ENCODE data around the gene FXR2.

FXR2 gene

DNA sequence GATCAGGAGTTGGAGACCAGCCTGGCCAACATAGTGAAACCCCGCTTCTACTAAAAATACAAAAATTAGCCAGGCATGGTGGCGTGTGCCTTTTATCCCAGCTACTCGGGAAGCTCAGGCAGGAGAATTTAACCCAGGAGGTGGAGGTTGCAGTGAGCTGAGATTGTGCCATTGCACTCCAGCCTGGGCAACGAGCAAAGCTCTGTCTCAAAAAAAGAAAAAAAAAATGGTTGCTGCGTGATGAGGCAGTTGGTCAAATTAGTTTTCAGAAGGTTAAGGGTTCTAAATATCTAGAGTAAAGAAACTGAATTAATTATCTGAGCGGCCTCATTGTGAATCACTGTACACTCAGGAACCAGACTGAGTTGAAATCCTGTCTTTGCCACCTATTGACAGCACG is 38.7 kb downstream of the FXR2 start:
- ATAC-seq (replicated peaks), result no peak
- Mint-ChIP-seq H3K9me3 (peaks cover 1 to 3% of the 10 kb centered on the region in 2 donors), H3K4me1 (peaks cover 50 to 90% of the 10 kb centered on the region in 2 donors), H3K27ac (peak overlapping the region; percentile 100), H3K4me3 (peak overlapping the region; percentile 16 to 99), H3K36me3 (peaks cover 79 to 96% of the 10 kb centered on the region in 2 donors), H3K27me3 (peaks cover 5 to 7% of the 10 kb centered on the region in 2 donors)
- no peak for DNase-seq

- Mint-ChIP-seq H3K27me3 (peaks cover 5 to 7% of the 10 kb centered on the region in 2 donors), H3K4me1 (peaks cover 48 to 90% of the 10 kb centered on the region in 2 donors), H3K27ac (peak overlapping the region; percentile 100), H3K9me3 (peaks cover 1 to 3% of the 10 kb centered on the region in 2 donors), H3K36me3 (peaks cover 79 to 96% of the 10 kb centered on the region in 2 donors), H3K4me3 (peak overlapping the region; percentile 98 to 99)
- ATAC-seq (replicated peaks) (no peak), DNase-seq (no peak)
Observed at GRCh38 chr17:7575481-7575883, 39.2 kb downstream of the FXR2 start.

- ATAC-seq (replicated peaks) (no peak), DNase-seq (no peak)
- Mint-ChIP-seq H3K36me3 (peaks cover 79 to 96% of the 10 kb centered on the region in 2 donors), H3K4me3 (peak overlapping the region; percentile 98 to 99), H3K4me1 (peaks cover 38 to 89% of the 10 kb centered on the region in 2 donors), H3K27me3 (peaks cover 5 to 7% of the 10 kb centered on the region in 2 donors), H3K9me3 (peaks cover 1 to 3% of the 10 kb centered on the region in 2 donors), H3K27ac (peak overlapping the region; percentile 100)
Observed at GRCh38 chr17:7574176-7574953, 40.3 kb downstream of the FXR2 start.

DNA sequence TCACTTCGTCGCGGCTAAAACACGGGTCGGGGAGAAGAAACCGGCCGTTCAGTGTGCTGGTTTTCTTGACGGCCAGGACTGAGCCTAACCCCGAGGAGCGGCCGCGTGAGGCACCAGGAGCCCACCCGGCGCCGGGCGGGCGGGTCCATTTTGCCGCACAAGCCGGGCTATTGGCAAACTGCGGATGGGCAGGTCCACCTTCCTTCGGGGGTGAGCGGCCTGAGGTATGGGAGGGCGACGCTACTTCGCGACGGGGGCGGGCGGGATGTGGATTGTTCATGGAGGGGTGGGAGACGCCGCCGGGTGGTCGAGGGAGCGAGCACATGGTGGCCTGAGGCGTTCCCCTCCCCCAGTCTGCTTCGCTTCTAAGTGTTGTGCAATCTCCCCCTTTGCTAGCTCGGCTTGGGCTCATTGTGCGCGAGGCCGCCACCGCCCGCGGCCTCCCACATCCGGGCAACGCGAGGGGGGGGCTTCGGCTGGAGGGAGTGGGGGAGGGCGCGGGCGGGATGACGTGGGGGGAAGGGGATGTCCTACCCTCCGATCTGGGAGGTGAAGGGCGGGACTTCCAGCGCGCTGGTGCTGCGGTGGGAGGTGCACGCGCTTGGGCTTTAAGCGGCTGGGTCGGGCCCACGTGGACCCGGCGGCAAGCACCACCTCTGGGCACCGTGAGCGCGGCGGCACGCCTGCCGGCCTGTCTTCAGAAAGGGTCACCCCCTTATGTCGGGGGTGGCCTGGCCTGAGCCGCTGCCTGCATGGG is 41.2 kb downstream of the FXR2 start:
- peaks cover 5 to 7% of the 10 kb centered on the region in 2 donors for H3K27me3 Mint-ChIP-seq
- DNase-seq (peak; percentile 77), ATAC-seq (replicated peaks) (peak; percentile 40 to 50)
- H3K27ac Mint-ChIP-seq, result peak overlapping the region; percentile 100
- peak overlapping the region; percentile 98 to 99 for H3K4me3 Mint-ChIP-seq
- H3K4me1 Mint-ChIP-seq, result peaks cover 31 to 81% of the 10 kb centered on the region in 2 donors
- peaks cover 77 to 96% of the 10 kb centered on the region in 2 donors for H3K36me3 Mint-ChIP-seq
- H3K9me3 Mint-ChIP-seq, result peaks cover 1 to 3% of the 10 kb centered on the region in 2 donors

DNA sequence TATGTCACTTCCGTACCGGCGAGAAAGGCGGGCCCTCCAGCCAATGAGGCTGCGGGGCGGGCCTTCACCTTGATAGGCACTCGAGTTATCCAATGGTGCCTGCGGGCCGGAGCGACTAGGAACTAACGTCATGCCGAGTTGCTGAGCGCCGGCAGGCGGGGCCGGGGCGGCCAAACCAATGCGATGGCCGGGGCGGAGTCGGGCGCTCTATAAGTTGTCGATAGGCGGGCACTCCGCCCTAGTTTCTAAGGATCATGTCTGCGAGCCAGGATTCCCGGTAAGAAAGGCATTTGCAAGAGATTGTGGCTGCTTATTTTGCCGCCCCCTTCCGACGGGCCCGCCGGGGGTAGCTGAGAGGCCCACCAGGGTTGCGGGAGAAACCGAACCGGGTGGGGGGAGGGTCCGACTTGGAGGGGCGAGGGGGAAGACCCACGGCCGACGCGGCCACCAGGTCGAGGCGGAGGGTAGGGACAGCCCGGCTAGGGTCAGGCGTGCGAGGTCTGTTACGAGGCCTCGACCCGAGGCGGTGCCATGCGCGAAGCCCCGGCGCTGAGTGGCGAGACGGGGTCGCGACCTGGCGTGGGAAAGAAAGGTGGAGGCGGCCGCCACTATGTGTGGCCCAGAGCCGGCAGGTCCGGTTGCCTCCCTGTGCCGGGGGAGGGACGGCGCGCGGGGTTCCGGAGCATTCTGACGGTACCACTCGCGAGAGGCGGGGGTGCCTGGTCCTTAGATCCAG is 41.9 kb downstream of the FXR2 start:
- Mint-ChIP-seq H3K36me3 (peaks cover 73 to 89% of the 10 kb centered on the region in 2 donors), H3K4me3 (peak overlapping the region; percentile 98 to 99), H3K27me3 (peaks cover 5 to 7% of the 10 kb centered on the region in 2 donors), H3K27ac (peak overlapping the region; percentile 100), H3K4me1 (peaks cover 28 to 75% of the 10 kb centered on the region in 2 donors), H3K9me3 (peaks cover 1 to 3% of the 10 kb centered on the region in 2 donors)
- DNase-seq, result peak; percentile 100
- peak; percentile 89 to 93 for ATAC-seq (replicated peaks)

- H3K4me3 Mint-ChIP-seq, result peak overlapping the region; percentile 98 to 99
- ATAC-seq (replicated peaks), result no peak
- peaks cover 73 to 90% of the 10 kb centered on the region in 2 donors for H3K36me3 Mint-ChIP-seq
- DNase-seq, result no peak
- peaks cover 5 to 7% of the 10 kb centered on the region in 2 donors for H3K27me3 Mint-ChIP-seq
- H3K9me3 Mint-ChIP-seq, result peaks cover 1 to 3% of the 10 kb centered on the region in 2 donors
- H3K27ac Mint-ChIP-seq, result peak overlapping the region; percentile 100
- H3K4me1 Mint-ChIP-seq, result peaks cover 24 to 75% of the 10 kb centered on the region in 2 donors
Observed at GRCh38 chr17:7572338-7572587, 42.4 kb downstream of the FXR2 start.

DNA sequence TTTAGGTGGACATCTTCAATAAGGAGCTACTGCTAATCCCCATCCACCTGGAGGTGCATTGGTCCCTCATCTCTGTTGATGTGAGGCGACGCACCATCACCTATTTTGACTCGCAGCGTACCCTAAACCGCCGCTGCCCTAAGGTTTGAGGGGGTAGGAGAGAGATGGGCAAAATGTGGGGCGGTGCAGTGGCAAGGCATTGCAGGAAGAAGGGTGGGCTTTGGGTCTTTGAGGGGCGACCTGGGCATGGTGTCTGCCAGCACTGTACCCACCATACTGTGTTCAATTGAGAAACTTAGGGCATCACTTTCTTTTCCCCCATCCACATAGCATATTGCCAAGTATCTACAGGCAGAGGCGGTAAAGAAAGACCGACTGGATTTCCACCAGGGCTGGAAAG is 44.3 kb downstream of the FXR2 start:
- Mint-ChIP-seq H3K4me1 (peaks cover 16 to 57% of the 10 kb centered on the region in 2 donors), H3K4me3 (peak overlapping the region in 1 of 2 donors; percentile 70), H3K27ac (peak overlapping the region; percentile 32), H3K27me3 (peaks cover 5 to 7% of the 10 kb centered on the region in 2 donors), H3K9me3 (peaks cover 1 to 3% of the 10 kb centered on the region in 2 donors), H3K36me3 (peaks cover 70 to 84% of the 10 kb centered on the region in 2 donors)
- ATAC-seq (replicated peaks), result no peak
- no peak for DNase-seq

DNA sequence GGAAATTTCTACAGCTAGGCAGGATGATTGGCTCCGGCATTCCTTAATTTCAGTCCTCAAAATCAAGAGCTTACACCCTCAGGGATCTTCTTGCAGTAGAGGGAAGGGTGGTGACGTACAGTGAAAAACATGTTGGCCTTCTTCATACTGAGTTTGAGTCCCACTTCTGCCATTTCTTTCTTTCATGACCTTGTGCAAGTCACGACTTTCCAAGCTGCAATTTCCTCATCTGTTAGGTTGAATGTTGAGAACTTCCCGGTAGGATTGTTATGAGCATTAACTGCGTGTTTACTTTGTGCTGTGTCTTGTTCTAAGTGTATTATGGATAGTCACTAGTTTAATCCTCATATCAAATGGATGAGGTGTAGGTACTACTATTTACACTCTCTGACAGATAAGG is 45.1 kb downstream of the FXR2 start:
- peaks cover 15 to 51% of the 10 kb centered on the region in 2 donors for H3K4me1 Mint-ChIP-seq
- H3K36me3 Mint-ChIP-seq, result peaks cover 69 to 81% of the 10 kb centered on the region in 2 donors
- H3K27me3 Mint-ChIP-seq, result peaks cover 5 to 7% of the 10 kb centered on the region in 2 donors
- H3K4me3 Mint-ChIP-seq, result no peak overlapping the region
- H3K27ac Mint-ChIP-seq, result no peak overlapping the region
- peaks cover 1 to 3% of the 10 kb centered on the region in 2 donors for H3K9me3 Mint-ChIP-seq
- ATAC-seq (replicated peaks) (no peak), DNase-seq (no peak)

GRCh38 chr17:7563115-7563869 is 51.4 kb downstream of the FXR2 start:
- ATAC-seq (replicated peaks), result no peak
- Mint-ChIP-seq H3K36me3 (peaks cover 36 to 48% of the 10 kb centered on the region in 2 donors), H3K9me3 (no peaks in the 10 kb centered on the region), H3K4me1 (peaks cover 38 to 53% of the 10 kb centered on the region in 2 donors), H3K27me3 (no peaks in the 10 kb centered on the region), H3K27ac (peak overlapping the region; percentile 99), H3K4me3 (peak overlapping the region; percentile 93 to 98)
- no peak for DNase-seq

DNA sequence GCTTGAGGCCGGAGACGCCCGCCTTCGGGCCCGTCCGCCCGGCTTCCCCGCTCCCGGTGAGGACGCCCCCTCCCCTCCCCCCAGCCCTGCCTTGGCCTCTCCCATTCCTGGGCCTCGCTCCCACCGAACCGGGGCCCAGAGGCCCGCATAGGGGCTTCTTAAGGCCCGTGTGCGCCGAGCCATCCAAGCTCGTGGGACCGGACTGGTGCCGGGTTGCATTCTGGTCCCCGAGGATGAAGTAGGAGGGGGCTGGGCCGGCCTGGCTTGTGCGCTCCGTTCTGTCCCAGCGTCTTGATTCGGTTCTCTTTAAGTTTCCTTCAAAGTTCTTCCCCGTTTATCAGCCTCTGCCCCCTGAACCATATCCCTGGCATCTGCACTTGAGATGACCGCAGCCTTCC is 52.5 kb downstream of the FXR2 start:
- peak overlapping the region; percentile 93 to 98 for H3K4me3 Mint-ChIP-seq
- H3K27me3 Mint-ChIP-seq, result no peaks in the 10 kb centered on the region
- peaks cover 30 to 43% of the 10 kb centered on the region in 2 donors for H3K36me3 Mint-ChIP-seq
- ATAC-seq (replicated peaks) (peak; percentile 9 to 12), DNase-seq (no peak)
- H3K27ac Mint-ChIP-seq, result peak overlapping the region; percentile 99
- H3K4me1 Mint-ChIP-seq, result peaks cover 46 to 57% of the 10 kb centered on the region in 2 donors
- H3K9me3 Mint-ChIP-seq, result no peaks in the 10 kb centered on the region

DNA sequence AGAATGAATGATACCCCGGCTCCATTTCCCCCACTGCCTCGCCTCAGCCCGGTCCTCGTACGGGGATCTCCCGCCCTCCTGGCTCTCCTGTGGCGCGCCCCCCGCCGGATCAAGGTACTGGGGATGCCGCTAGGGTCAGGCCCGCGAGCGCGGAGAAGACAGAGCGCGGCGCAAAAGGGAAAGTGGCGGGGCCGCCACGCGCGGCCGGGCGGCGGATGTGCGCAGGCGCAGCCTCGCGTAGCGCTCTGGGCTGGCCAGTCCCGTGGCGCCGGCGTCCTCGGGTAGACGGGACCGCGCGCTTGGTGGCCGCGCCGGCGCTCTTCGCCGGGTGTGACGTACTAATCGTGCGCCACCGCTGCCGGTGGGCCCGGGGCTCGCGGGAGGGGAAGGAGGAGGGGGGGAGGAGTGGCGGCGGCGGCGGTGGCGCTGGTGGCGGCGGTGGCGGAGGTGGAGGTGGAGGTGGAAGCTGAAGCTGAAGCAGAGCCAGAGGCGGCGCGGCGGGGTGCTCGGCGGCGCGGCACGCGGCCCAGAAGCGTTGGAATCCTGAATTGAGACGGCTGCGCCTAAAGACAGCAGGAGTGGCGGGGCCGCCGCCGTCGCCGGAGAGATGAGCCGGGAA is 53.0 kb downstream of the FXR2 start, which contains the start of gene SENP3:
Gene SENP3, plus strand, starts transcription at position 331 of the 619 bp plus-strand sequence. CDS start 1,158 bp downstream, outside the sequence.
- no peaks in the 10 kb centered on the region for H3K9me3 Mint-ChIP-seq
- peaks cover 47 to 60% of the 10 kb centered on the region in 2 donors for H3K4me1 Mint-ChIP-seq
- DNase-seq, result peak; percentile 88
- ATAC-seq (replicated peaks), result peak; percentile 77 to 78
- H3K36me3 Mint-ChIP-seq, result peaks cover 26 to 40% of the 10 kb centered on the region in 2 donors
- H3K27me3 Mint-ChIP-seq, result no peaks in the 10 kb centered on the region
- peak within 1 kb of the TSS; percentile 93 to 98 for H3K4me3 Mint-ChIP-seq
- H3K27ac Mint-ChIP-seq, result peak within 1 kb of the TSS; percentile 99

DNA sequence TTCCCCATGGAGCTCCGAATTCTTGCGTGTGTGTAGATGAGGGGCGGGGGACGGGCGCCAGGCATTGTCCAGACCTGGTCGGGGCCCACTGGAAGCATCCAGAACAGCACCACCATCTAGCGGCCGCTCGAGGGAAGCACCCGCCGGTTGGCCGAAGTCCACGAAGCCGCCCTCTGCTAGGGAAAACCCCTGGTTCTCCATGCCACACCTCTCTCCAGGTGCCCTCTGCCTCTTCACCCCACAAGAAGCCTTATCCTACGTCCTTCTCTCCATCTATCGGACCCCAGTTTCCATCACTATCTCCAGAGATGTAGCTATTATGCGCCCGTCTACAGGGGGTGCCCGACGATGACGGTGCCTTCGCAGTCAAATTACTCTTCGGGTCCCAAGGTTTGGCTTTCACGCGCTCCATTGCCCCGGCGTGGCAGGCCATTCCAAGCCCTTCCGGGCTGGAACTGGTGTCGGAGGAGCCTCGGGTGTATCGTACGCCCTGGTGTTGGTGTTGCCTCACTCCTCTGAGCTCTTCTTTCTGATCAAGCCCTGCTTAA is 53.6 kb downstream of the FXR2 start:
- Mint-ChIP-seq H3K4me3 (peak overlapping the region; percentile 93 to 98), H3K27ac (peak overlapping the region; percentile 99), H3K4me1 (peaks cover 51 to 64% of the 10 kb centered on the region in 2 donors), H3K9me3 (no peaks in the 10 kb centered on the region), H3K27me3 (no peaks in the 10 kb centered on the region), H3K36me3 (peaks cover 24 to 37% of the 10 kb centered on the region in 2 donors)
- DNase-seq (peak; percentile 83), ATAC-seq (replicated peaks) (peak; percentile 64 to 67)
